CD1c-positive myeloid dendritic cell (primary cell): ENCODE results near the gene GPR25.
"Not testable (repeated sequence)": the region's sequence is repeated elsewhere in the genome, so short reads cannot be mapped to it uniquely, and the experiment has no call there.

Source experiments
- DNase-seq: peaks from one replicate; pipeline ENCODE4 v3.0.0-alpha.2; 2016; ENCODE audit errors: extremely low spot score

Gene GPR25

DNA sequence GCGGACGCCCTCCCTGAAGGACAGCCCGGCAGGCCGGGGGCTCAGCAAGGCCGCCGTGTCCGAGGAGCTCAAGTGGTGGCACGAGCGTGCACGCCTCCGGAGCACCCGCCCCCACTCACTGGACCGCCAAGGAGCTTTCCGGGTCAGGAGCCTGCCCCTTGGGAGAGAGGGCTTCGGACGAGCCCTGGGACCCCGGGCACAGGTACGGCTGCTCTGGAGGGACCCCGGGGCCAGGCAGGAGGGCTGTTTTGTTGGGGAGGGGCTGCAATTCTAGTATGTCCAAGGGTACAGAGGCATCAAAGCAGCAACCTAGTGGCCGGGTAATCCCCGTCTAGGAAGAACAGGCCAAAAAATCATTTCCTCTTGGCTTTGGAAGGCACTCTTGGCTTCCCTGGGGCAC lies 39.2 kb downstream of the GPR25 start:
- not testable (repeated sequence) for DNase-seq

DNA sequence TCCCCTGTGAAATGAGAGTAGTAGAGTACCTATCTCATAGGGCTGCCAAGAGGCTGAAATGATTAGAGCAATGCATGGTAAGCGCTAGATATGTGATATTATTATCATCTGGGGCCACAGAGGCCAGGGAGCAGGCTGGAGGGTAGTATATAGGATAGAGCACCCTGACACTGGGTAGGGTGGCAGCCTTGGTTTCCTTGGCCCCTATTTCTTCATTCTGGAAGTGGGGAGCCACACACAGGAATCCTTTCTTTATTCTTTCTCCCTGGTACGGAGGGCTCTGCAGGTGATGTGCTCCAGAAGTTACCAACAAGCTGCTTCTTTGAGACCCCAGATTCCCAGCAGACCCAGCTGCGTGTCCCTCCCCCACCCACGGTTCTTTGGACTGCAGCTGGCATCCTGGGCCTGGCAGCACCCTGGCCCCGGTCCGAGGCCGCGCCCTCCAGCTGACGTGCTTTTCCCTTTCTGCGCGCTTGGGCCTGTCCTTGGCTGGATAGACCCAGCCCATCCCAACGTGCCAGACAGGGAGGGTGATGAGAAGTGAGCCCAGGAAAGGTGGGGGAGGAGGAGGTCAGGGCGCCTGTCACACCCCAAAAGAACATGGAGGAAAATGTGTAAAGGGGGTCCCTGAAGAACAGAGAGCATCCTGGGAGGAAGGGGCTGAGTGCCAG lies 40.1 kb downstream of the GPR25 start:
- DNase-seq, result no peak

DNA sequence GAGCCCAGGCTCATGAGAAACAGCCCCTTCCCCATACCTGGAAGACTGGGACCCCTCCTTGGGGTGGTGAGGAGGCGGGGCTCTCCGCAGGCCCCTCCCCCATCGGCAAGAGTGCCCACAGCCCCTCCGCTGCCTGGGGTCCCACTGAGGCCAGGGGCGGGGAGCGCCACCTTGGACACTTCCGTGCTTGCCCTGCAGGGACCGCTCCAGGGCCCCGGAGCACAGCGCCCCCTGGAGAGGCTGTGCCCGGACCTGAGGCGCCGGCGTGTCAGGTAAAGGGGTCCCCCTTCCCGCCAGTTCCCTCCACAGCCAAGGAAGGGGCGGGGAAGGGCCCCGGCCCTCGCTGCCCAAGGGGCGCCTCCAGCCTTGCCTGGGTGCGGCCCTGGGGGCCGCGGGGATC lies 43.4 kb downstream of the GPR25 start:
- DNase-seq, result no peak

DNA sequence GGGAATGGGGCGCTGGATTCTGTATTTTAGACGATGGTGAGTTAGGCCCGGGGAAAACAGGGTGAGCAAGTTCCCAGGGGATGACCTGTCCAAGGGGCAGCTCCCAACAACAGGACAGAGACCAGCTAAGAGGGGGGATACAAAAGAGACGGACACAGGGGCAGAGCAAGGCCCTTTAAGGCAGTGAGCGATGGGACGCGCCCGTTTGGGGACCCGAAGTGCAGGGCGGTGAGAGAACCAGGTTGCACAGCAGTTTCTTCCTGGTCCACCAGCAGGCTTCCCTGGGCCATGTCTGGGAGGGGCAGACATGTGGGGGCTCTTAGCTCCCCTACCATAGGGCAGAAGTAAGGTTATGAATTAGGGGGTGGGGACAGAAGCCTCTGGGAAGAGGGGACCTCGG lies 43.9 kb downstream of the GPR25 start:
- DNase-seq, result no peak

DNA sequence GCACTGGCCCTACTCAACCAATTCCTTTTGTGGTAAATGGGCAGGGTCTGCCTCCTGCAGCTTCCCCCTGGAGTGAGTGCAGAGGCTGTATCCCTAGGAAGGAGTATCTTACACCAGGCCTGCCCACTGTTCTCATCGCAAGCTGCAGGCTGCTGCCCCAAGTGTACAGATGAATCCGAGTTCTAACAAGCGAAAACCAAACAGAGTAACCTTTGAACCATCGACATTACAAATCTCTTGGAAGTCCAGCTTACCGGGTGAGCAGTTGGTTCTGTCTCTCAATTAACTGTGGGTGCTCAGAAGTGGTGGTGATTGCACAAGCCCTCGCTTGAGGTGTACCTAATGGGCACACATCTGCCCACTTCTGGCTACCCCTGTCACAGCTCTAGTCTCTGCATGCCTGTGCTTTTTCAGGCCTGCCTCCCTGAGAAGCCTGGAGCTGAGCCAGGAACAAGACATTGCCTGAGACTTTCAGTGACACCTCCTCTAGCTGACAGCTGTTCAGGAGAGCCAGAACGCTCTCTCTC lies 44.6 kb downstream of the GPR25 start:
- no peak for DNase-seq

DNA sequence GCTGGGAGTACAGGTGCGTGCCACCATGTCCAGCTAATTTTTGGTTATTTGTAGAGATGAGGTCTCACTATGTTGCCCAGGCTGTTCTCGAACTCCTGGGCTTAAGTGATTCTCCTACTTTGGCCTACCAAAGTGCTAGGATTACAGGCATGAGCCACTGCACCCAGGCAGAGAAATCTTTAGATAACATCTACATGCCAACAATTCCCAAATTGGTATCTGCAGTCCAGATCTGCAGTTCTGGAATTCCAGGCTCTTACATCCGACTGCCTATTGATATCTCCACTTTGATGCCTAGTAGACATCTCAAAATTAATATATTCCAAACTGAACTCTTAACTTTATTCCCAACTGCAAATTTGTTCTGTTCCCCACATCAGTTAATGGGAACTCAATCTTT lies 45.2 kb downstream of the GPR25 start:
- no peak for DNase-seq

DNA sequence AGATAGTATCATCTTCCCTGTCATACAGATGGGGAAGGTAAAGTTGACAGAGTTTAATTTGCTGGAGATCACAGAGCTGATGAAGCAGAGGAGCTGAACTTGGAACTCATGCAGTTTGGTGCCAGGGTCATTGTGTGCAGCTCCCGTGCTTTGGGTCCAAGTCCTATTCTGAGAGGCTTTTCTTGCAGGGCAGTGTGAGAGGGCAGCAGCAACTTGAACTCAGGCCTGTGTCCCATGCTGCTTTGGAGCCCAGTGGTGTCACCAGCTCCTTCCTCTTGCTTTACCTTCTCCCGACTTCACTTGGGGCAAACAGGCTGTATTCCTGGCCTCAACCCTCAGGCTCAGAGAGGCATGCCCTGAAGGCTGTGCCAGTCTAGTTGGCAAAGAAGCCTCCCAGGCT lies 46.6 kb downstream of the GPR25 start:
- no peak for DNase-seq

DNA sequence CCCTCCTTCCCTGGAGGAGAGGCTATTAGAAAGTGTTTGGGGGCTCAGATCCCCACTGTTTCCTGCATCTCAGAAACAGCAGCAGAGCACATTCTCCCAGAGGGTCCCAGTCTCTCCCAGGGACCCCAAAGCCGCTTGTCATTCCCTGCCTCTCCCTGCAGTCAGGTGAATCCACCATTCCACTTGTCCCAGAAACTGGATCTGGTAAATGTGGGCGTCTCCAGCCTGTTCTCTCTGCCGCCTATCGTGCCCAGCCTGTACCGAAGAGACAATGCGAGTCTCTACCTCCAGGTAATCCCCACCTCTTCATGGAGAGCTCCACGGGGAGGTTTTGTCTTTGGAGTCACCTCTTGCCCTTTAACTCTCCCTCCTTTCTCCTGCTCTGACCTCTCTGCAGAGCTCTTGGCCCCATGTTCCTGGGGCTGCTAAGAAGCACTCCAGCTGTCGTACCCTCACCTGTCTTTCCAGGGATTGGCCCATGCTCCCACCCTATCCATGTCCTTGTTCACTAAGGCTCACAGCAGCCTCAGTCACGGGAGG lies 48.9 kb downstream of the GPR25 start:
- no peak for DNase-seq

DNA sequence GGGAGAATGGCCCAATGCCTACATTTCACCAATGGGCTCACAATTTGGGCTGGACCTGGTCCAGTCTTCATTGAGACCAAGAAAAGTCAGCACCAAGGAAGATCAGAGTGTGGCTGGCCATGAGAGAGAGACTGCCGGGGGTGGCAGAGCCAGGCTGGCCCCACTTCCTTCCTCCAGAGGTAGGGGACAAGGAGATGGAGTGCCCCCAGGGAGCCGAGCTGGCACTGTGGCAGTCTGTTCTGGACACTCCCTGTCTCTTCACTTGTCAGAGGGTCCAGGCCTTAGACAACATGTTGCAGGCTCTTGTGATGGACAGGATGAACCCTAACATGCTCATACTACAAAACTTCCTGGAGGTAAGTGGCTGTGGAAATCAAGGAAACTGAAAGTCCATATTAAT lies 49.6 kb downstream of the GPR25 start:
- DNase-seq, result no peak

DNA sequence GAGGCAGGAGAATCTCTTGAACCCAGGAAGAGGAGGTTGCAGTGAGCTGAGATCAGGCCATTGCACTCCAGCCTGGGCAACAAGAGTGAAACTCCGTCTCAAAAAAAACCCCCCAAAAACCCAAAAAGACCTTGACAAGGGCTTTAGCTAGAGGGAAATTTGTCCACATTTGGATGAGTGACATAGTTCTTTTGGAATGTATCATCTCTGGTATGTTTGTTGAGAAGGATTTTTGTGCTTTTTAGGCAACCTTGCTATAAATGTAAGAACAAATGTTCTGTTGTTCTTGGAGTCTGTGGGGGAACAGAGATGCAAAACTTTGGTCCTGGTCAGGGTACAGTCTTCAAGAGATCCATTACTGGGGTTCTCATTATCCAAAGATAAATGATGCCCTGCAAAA lies 50.8 kb downstream of the GPR25 start:
- DNase-seq, result no peak
